ENCODE measurements around the gene ZNF469. TPM values are rescaled to one million over a fixed set of nuclear protein-coding genes. Genes with fewer than 3 reads are reported as not detected.

The ZNF469 gene
- total and polyA plus RNA-seq, 2 donors (not counting 3 experiments of a cell fraction or from before 2014, with no cell fraction given): 0.90 to 5.7 TPM

- DNase-seq (ENCODE audit: low read depth, low spot score): peak; percentile 22
- no peaks in the 10 kb centered on the region for H3K4me1 ChIP-seq (ENCODE audit: control insufficient read depth, extremely low read depth, insufficient read depth, low read length)
- FAIRE-seq: no peak
- H3K9me3 ChIP-seq (replicated peaks; ENCODE audit: control insufficient read depth, insufficient read depth, low read length): no peaks in the 10 kb centered on the region
- H2AFZ ChIP-seq (ENCODE audit: low read depth, low read length): peak overlapping the region; percentile 41
- TF ChIP-seq EZH2 (IDR thresholded peaks at IDR 0.05; ENCODE audit: borderline replicate concordance, low read depth, low read length, severe bottlenecking) (peak; percentile 51), MYC (IDR thresholded peaks at IDR 0.05; ENCODE audit: low read depth, low read length) (no peak)
- TF ChIP-seq, protein P1, sequence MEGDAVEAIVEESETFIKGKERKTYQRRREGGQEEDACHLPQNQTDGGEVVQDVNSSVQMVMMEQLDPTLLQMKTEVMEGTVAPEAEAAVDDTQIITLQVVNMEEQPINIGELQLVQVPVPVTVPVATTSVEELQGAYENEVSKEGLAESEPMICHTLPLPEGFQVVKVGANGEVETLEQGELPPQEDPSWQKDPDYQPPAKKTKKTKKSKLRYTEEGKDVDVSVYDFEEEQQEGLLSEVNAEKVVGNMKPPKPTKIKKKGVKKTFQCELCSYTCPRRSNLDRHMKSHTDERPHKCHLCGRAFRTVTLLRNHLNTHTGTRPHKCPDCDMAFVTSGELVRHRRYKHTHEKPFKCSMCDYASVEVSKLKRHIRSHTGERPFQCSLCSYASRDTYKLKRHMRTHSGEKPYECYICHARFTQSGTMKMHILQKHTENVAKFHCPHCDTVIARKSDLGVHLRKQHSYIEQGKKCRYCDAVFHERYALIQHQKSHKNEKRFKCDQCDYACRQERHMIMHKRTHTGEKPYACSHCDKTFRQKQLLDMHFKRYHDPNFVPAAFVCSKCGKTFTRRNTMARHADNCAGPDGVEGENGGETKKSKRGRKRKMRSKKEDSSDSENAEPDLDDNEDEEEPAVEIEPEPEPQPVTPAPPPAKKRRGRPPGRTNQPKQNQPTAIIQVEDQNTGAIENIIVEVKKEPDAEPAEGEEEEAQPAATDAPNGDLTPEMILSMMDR (IDR thresholded peaks at IDR 0.05; ENCODE audit: extremely low read depth in 1 of 2, insufficient read depth in 1 of 2, low read depth in 1 of 2, low read length in 2 of 2): peak in 1 of 2 donors; percentile 53
- no peak overlapping the region for H3K27ac ChIP-seq (ENCODE audit: insufficient read depth, low read depth, low read length)
- no peaks in the 10 kb centered on the region for H4K20me1 ChIP-seq (replicated peaks; ENCODE audit: control insufficient read depth, extremely low read depth, insufficient read depth, low read length)
- no peaks in the 10 kb centered on the region for H3K36me3 ChIP-seq (ENCODE audit: control insufficient read depth in 2 of 2, extremely low read depth in 1 of 2, insufficient read depth in 2 of 2, low read length in 2 of 2)
- ChIA-PET CTCF (interaction anchor here (1.0 to 1.3 kb wide), 5 partner anchors 9 to 188 kb away, joined by 3 to 5 read pairs (median 3); no protein-coding TSS in a partner anchor), POLR2A (no interaction called here)
- H3K79me2 ChIP-seq (ENCODE audit: control insufficient read depth, insufficient read depth, low read length): no peaks in the 10 kb centered on the region
- no peak overlapping the region for H3K9ac ChIP-seq (replicated peaks; ENCODE audit: extremely low read depth, insufficient read depth, low read length)
- peak overlapping the region; percentile 3 for H3K4me2 ChIP-seq (ENCODE audit: insufficient read depth, low read length)
- no TSS peak for BruUV-seq (replicated peaks)
- intact Hi-C loops (cut with micrococcal nuclease) (loop anchor here (5.0 kb wide), 1 partner anchor 191 kb away; no protein-coding TSS in a partner anchor), dilution Hi-C loops (cut with MboI; ENCODE audit: extremely low pct_ligation_motif_present, low sequenced_read_pairs) (no loop called here)
- no peaks in the 10 kb centered on the region for H3K9me1 ChIP-seq (replicated peaks; ENCODE audit: control insufficient read depth, extremely low read depth, insufficient read depth, low read length)
- peaks cover 7 to 9% of the 10 kb centered on the region in 2 experiments for H3K27me3 ChIP-seq (ENCODE audit: control insufficient read depth in 2 of 2, insufficient read depth in 2 of 2, low read length in 2 of 2)
- peak overlapping the region in 2 of 3 experiments; percentile 8 for H3K4me3 ChIP-seq (replicated peaks in 1 of 3; ENCODE audit: insufficient read depth in 1 of 3, low read depth in 1 of 3, low read length in 3 of 3)
Observed at GRCh38 chr16:88383401-88384221, 852 bp downstream of the ZNF469 start.
